Endodermal cell (in vitro differentiated cells): Measurements from ENCODE around the gene CCDC80. TPM values are rescaled to one million over a fixed set of nuclear protein-coding genes. Genes with fewer than 3 reads are reported as not detected.

Source experiments
- DNase-seq: peaks from one replicate; pipeline ENCODE4 v3.0.0-alpha.2; 2017
- H3K27ac ChIP-seq: 2 replicates; pipeline ENCODE4 v1.5.1; 2013; ENCODE audit warnings: mild to moderate bottlenecking, low read depth, low read length, moderate library complexity
- H3K27me3 ChIP-seq: 2 replicates; pipeline ENCODE4 v1.6.1; 2013; ENCODE audit warnings: mild to moderate bottlenecking, low read length, moderate library complexity; ENCODE audit not compliant: insufficient read depth, control insufficient read depth, poor library complexity, severe bottlenecking
- H3K36me3 ChIP-seq: 2 replicates; pipeline ENCODE4 v1.7.0; 2013; ENCODE audit warnings: mild to moderate bottlenecking, low read length, moderate library complexity; ENCODE audit not compliant: control insufficient read depth, insufficient read depth
- H3K4me1 ChIP-seq: one replicate; pipeline ENCODE4 v1.7.0; 2013; ENCODE audit warnings: low read length; ENCODE audit not compliant: control insufficient read depth, insufficient read depth
- H3K4me3 ChIP-seq: 2 replicates; pipeline ENCODE4 v1.5.1; 2013; ENCODE audit warnings: mild to moderate bottlenecking, low read length, moderate library complexity
- H3K9ac ChIP-seq: 2 replicates; pipeline ENCODE4 v1.6.1; 2013; ENCODE audit warnings: mild to moderate bottlenecking, low read length, moderate library complexity; ENCODE audit not compliant: poor library complexity, severe bottlenecking; ENCODE audit errors: extremely low read depth
- H3K9me3 ChIP-seq: 2 replicates; pipeline ENCODE4 v1.6.1; 2013; ENCODE audit warnings: mild to moderate bottlenecking, low read length, moderate library complexity; ENCODE audit not compliant: control insufficient read depth
- H3K27ac Mint-ChIP-seq: 2 replicates; pipeline ENCODE4 v1.8.0; 2020; ENCODE audit warnings: mixed read lengths
- H3K27me3 Mint-ChIP-seq: 2 replicates; pipeline ENCODE4 v1.8.0; 2021; ENCODE audit warnings: mild to moderate bottlenecking, mixed read lengths; ENCODE audit not compliant: insufficient read depth
- H3K36me3 Mint-ChIP-seq: 2 replicates; pipeline ENCODE4 v1.8.0; 2020; ENCODE audit warnings: low read depth, mixed read lengths
- H3K4me1 Mint-ChIP-seq: 2 replicates; pipeline ENCODE4 v1.8.0; 2020; ENCODE audit warnings: mixed read lengths
- H3K4me3 Mint-ChIP-seq: 2 replicates; pipeline ENCODE4 v1.8.0; 2020; ENCODE audit warnings: mild to moderate bottlenecking, moderate library complexity, mixed read lengths
- H3K9me3 Mint-ChIP-seq: 2 replicates; pipeline ENCODE4 v1.8.0; 2020; ENCODE audit warnings: mild to moderate bottlenecking, mixed read lengths
- CTCF ChIP-seq: fragments of 200-600 bp; sonication (generic); conservative IDR thresholded peaks from 2 replicates; pipeline ENCODE4 v1.5.0; 2021; ENCODE audit warnings: antibody characterized with exemption, mild to moderate bottlenecking
- WGBS, 2 experiments: methylation state at CpG; one replicate each; pipeline versions ENCODE4 v1.1.5 to v1.1.7; 2013; ENCODE audit warnings: missing lambda C conversion rate in 2 of 2, mixed read lengths in 1 of 2; ENCODE audit not compliant: insufficient coverage in 1 of 2, insufficient read length in 1 of 2; 5-methylcytosine and 5-hydroxymethylcytosine counted together
- total RNA-seq, 2 donors: library from RNA; stranded (reverse); fragmentation: NEBNext Ultra II Directional in 1 of 2; extraction: Animal tissue kit (Norgen Biotek cat#: 25700) in 1 of 2; gene quantifications; 2 replicates in 1 of 2; 3 replicates in 1 of 2; pipeline ENCODE4 v1.2.1, GENCODE V29; 2021

The CCDC80 gene
- total RNA-seq, 2 donors from 2014 or later, result 4.6 to 31.5 TPM

- Histone ChIP-seq H3K4me1 (peaks cover 2% of the 10 kb centered on the region), H3K4me3 (no peak overlapping the region), H3K9ac (no peak overlapping the region), H3K27me3 (no peaks in the 10 kb centered on the region), H3K36me3 (no peaks in the 10 kb centered on the region), H3K9me3 (no peaks in the 10 kb centered on the region), H3K27ac (no peak overlapping the region)
- no peak for TF ChIP-seq CTCF
- no peaks in the 10 kb centered on the region for H3K27me3 Mint-ChIP-seq
- H3K4me3 Mint-ChIP-seq, result no peak overlapping the region
- no peaks in the 10 kb centered on the region for H3K36me3 Mint-ChIP-seq
- H3K27ac Mint-ChIP-seq, result no peak overlapping the region
- H3K9me3 Mint-ChIP-seq, result no peaks in the 10 kb centered on the region
- peaks cover 13% of the 10 kb centered on the region for H3K4me1 Mint-ChIP-seq
- WGBS, 2 experiments, result 95 to 100% methylated on average over 2 of the region's 2 CpGs
- DNase-seq, result no peak
Observed at GRCh38 chr3:112619295-112619694, 21.6 kb downstream of the CCDC80 start.

GRCh38 chr3:112617285-112617684 is 23.7 kb downstream of the CCDC80 start:
- Histone ChIP-seq H3K4me1 (no peaks in the 10 kb centered on the region), H3K9me3 (no peaks in the 10 kb centered on the region), H3K4me3 (no peak overlapping the region), H3K27me3 (no peaks in the 10 kb centered on the region), H3K36me3 (no peaks in the 10 kb centered on the region), H3K27ac (no peak overlapping the region), H3K9ac (no peak overlapping the region)
- H3K36me3 Mint-ChIP-seq, result no peaks in the 10 kb centered on the region
- no peak for TF ChIP-seq CTCF
- no peak overlapping the region for H3K4me3 Mint-ChIP-seq
- H3K27me3 Mint-ChIP-seq, result no peaks in the 10 kb centered on the region
- H3K4me1 Mint-ChIP-seq, result peaks cover 7% of the 10 kb centered on the region
- H3K9me3 Mint-ChIP-seq, result no peaks in the 10 kb centered on the region
- 92 to 94% methylated on average over 2 of the region's 2 CpGs for WGBS, 2 experiments
- H3K27ac Mint-ChIP-seq, result no peak overlapping the region
- DNase-seq, result no peak

- H3K36me3 ChIP-seq, result no peaks in the 10 kb centered on the region
- H3K36me3 Mint-ChIP-seq, result no peaks in the 10 kb centered on the region
- peak overlapping the region; percentile 50 for H3K27ac ChIP-seq
- no peak overlapping the region for H3K4me3 Mint-ChIP-seq
- no peak overlapping the region for H3K9ac ChIP-seq
- no peak for DNase-seq
- no peaks in the 10 kb centered on the region for H3K4me1 ChIP-seq
- H3K27me3 Mint-ChIP-seq, result no peaks in the 10 kb centered on the region
- no peaks in the 10 kb centered on the region for H3K9me3 ChIP-seq
- H3K4me1 Mint-ChIP-seq, result peaks cover 7% of the 10 kb centered on the region
- no peaks in the 10 kb centered on the region for H3K9me3 Mint-ChIP-seq
- 55 to 80% methylated on average over 4 to 7 of the region's 7 CpGs for WGBS, 2 experiments
- no peaks in the 10 kb centered on the region for H3K27me3 ChIP-seq
- TF ChIP-seq CTCF, result no peak
- H3K4me3 ChIP-seq, result no peak overlapping the region
- no peak overlapping the region for H3K27ac Mint-ChIP-seq
Observed at GRCh38 chr3:112615989-112616731, 24.8 kb downstream of the CCDC80 start.
